HepG2 (cell line): ENCODE measurements around the gene C9orf40. TPM values are rescaled to one million over a fixed set of nuclear protein-coding genes. Genes with fewer than 3 reads are reported as not detected.
A peak's percentile ranks its signal among the peaks of the same experiment; 100 is the strongest.

Experiments
- ATRX ChIP-seq: sonication (generic); formaldehyde crosslinking; IDR thresholded peaks from 2 replicates; pipeline ENCODE4 v1.4.0; 2020; ENCODE audit warnings: missing genetic modification reagents, borderline replicate concordance
- CCDC6 ChIP-seq: sonication (generic); formaldehyde crosslinking; IDR thresholded peaks from 2 replicates; pipeline ENCODE4 v1.8.1; 2022; ENCODE audit warnings: mild to moderate bottlenecking, missing genetic modification reagents, moderate library complexity
- ELF3 ChIP-seq: IDR thresholded peaks from 2 replicates; pipeline ENCODE4 v1.6.1; 2016; ENCODE audit warnings: missing genetic modification reagents, missing compliant biosample characterization
- FOSL1 ChIP-seq: sonication (generic); formaldehyde crosslinking; IDR thresholded peaks from 2 replicates; pipeline ENCODE4 v1.9.0; 2021; ENCODE audit warnings: missing genetic modification reagents, borderline replicate concordance
- FOXM1 ChIP-seq: sonication (generic); formaldehyde crosslinking; IDR thresholded peaks from 2 replicates; pipeline ENCODE4 v1.5.0; 2020; ENCODE audit warnings: missing genetic modification reagents
- KLF16 ChIP-seq, 2 experiments: sonication (generic) in 1 of 2; formaldehyde crosslinking in 1 of 2; IDR thresholded peaks; 2 replicates each; pipeline versions ENCODE4 v1.6.1 to v1.8.0; 2016 to 2023; ENCODE audit warnings: missing genetic modification reagents in 2 of 2, missing compliant biosample characterization in 1 of 2
- PAXIP1 ChIP-seq: sonication (generic); formaldehyde crosslinking; conservative IDR thresholded peaks from 2 replicates; pipeline ENCODE4 v1.4.0; 2020; ENCODE audit warnings: mild to moderate bottlenecking, missing genetic modification reagents, moderate library complexity
- PHB2 ChIP-seq: fragments of 450-650 bp; IDR thresholded peaks from 2 replicates; pipeline ENCODE4 v1.6.1; 2018; ENCODE audit not compliant: partially characterized antibody
- REPIN1 ChIP-seq: sonication (generic); formaldehyde crosslinking; IDR thresholded peaks from 2 replicates; pipeline ENCODE4 v1.8.0; 2022; ENCODE audit warnings: missing genetic modification reagents, low read depth, mild to moderate bottlenecking, borderline replicate concordance
- ZNF224 ChIP-seq: sonication (generic); formaldehyde crosslinking; IDR thresholded peaks from 2 replicates; pipeline ENCODE4 v1.5.0; 2020; ENCODE audit warnings: mild to moderate bottlenecking, missing genetic modification reagents
- ZNF260 ChIP-seq: sonication (generic); formaldehyde crosslinking; IDR thresholded peaks from 2 replicates; pipeline ENCODE4 v1.4.0; 2020; ENCODE audit warnings: missing genetic modification reagents, low read depth, mild to moderate bottlenecking, borderline replicate concordance
- ZNF3 ChIP-seq: IDR thresholded peaks from 2 replicates; pipeline ENCODE4 v1.7.0; 2017; ENCODE audit warnings: inconsistent platforms
- ZNF432 ChIP-seq: sonication (generic); formaldehyde crosslinking; IDR thresholded peaks from 2 replicates; pipeline ENCODE4 v1.5.0; 2020; ENCODE audit warnings: missing genetic modification reagents, mild to moderate bottlenecking, borderline replicate concordance
- ZNF501 ChIP-seq: sonication (generic); formaldehyde crosslinking; IDR thresholded peaks from 2 replicates; pipeline ENCODE4 v1.5.1; 2020; ENCODE audit warnings: mild to moderate bottlenecking, moderate library complexity, missing genetic modification reagents
- ZNF713 ChIP-seq: sonication (generic); formaldehyde crosslinking; IDR thresholded peaks from 2 replicates; pipeline ENCODE4 v1.4.0; 2020; ENCODE audit warnings: mild to moderate bottlenecking, missing genetic modification reagents
- ZNF737 ChIP-seq: sonication (generic); formaldehyde crosslinking; IDR thresholded peaks from 2 replicates; pipeline ENCODE4 v1.5.0; 2020; ENCODE audit warnings: missing genetic modification reagents, mild to moderate bottlenecking, borderline replicate concordance
- polyA plus RNA-seq, 8 experiments: library from polyadenylated mRNA; depleted of rRNA in 3 of 8; stranded (reverse) in 7 of 8; unstranded in 1 of 8; fragments of >200 nt; fragmentation: Illumina TruSeq in 4 of 8; extraction: Trizol in 4 of 8; gene quantifications; 2 replicates each; pipeline versions ENCODE4 v1.2.1 to v1.2.3, GENCODE V29; 2011 to 2016; ENCODE audit warnings: low read depth in 4 of 8, missing spikeins in 1 of 8, mixed read lengths in 1 of 8; ENCODE audit not compliant: insufficient read depth in 1 of 8
- total RNA-seq, 5 experiments: library from RNA; depleted of rRNA; stranded (reverse); fragments of >200 nt; fragmentation: Illumina TruSeq; extraction: Trizol; gene quantifications; 2 replicates each; pipeline ENCODE4 v1.2.3, GENCODE V29; 2016; ENCODE audit warnings: low read depth in 1 of 5
- TF ChIP-seq, protein P1 (sequence below): sonication (generic); formaldehyde crosslinking; IDR thresholded peaks from 2 replicates; pipeline ENCODE4 v1.8.1; 2023; ENCODE audit warnings: missing genetic modification reagents, mild to moderate bottlenecking, borderline replicate concordance
- TF ChIP-seq, protein P2 (sequence below): IDR thresholded peaks from 2 replicates; pipeline ENCODE4 v1.6.1; 2016; ENCODE audit warnings: missing genetic modification reagents, missing compliant biosample characterization
- TF ChIP-seq, protein P3 (sequence below): IDR thresholded peaks from 2 replicates; pipeline ENCODE4 v1.6.1; 2012; ENCODE audit warnings: low read depth, low read length, improper control_type of control experiment
- TF ChIP-seq, protein P4 (sequence below): sonication (generic); formaldehyde crosslinking; conservative IDR thresholded peaks from 2 replicates; pipeline ENCODE4 v1.4.0; 2020; ENCODE audit warnings: missing genetic modification reagents

C9orf40 gene
- total and polyA plus RNA-seq, 2 of the 13 experiments (the other 11 are each of a cell fraction or from before 2014, with no cell fraction given): 3.0 to 13.5 TPM

DNA sequence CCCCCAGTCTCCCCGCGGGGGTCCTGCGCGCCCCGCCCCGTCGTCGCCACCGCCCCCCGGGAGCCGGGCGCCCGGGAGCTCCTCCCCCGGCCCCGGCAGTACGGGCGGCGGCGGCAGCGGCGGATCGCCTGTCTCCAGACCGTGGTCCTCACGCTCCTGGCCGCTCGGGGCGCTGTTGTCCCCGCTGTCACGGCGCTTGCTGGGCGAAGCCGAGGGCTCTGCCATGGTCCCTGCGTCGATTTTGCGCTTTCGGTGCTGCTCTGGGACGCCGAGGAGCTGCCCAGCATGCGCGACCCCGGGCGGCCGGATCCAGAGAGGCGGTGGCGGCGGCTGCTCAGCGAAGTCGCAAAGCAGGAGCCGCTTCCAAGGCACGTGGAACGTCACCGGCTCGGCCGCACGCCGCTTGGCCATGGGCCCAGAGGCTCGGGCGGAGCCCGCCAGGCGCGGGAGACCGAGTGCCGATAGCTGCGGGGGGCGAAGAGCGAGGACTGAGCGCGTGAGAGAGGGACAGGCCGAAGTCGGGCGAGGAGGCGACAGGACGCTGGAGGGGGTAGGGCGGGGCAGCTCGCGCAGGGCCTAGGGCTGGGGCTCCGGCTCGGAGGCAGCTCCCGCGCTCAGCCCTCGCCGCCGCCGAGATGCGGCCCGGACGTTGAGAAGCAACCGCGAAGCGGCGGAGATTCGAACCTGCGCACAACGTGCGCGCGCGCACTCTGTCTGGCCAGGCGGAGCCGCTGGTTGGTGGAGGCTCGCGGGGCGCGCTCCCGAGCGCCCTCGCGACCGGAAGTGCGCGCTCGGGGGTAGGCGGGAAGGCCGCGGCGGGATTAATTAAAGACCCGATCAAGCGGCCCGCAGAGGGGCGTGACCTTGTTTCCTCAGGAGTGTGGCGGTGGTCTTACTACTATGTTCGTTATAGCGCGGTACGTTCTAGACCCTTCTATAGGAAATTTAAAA lies at the start of gene C9orf40 (continued):
- TF ChIP-seq PAXIP1 (CRISPR knock-in tag): peak; percentile 41; the same call in 1 of the 2 replicates
- TF ChIP-seq ZNF737: peak; percentile 85
- peak; percentile 96 for TF ChIP-seq ZNF224 (CRISPR knock-in tag)
- TF ChIP-seq, protein P1, sequence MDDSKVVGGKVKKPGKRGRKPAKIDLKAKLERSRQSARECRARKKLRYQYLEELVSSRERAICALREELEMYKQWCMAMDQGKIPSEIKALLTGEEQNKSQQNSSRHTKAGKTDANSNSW (CRISPR knock-in tag): 0 out of 2 replicates have a peak, but pooled peaks have one; percentile 81
- TF ChIP-seq FOXM1 (CRISPR knock-in tag): no peak
- TF ChIP-seq ATRX (CRISPR knock-in tag): no peak
- TF ChIP-seq, protein P2, sequence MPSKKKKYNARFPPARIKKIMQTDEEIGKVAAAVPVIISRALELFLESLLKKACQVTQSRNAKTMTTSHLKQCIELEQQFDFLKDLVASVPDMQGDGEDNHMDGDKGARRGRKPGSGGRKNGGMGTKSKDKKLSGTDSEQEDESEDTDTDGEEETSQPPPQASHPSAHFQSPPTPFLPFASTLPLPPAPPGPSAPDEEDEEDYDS (CRISPR knock-in tag): no peak
- no peak for TF ChIP-seq ZNF713 (CRISPR knock-in tag)
- no peak for TF ChIP-seq PHB2
- no peak; the same call in 1 of the 2 replicates for TF ChIP-seq CCDC6 (CRISPR knock-in tag)
- no peak for TF ChIP-seq ZNF3
- no peak for TF ChIP-seq ZNF260 (CRISPR knock-in tag)
- peak; percentile 90 for TF ChIP-seq ZNF501 (CRISPR knock-in tag)
- TF ChIP-seq, protein P3, sequence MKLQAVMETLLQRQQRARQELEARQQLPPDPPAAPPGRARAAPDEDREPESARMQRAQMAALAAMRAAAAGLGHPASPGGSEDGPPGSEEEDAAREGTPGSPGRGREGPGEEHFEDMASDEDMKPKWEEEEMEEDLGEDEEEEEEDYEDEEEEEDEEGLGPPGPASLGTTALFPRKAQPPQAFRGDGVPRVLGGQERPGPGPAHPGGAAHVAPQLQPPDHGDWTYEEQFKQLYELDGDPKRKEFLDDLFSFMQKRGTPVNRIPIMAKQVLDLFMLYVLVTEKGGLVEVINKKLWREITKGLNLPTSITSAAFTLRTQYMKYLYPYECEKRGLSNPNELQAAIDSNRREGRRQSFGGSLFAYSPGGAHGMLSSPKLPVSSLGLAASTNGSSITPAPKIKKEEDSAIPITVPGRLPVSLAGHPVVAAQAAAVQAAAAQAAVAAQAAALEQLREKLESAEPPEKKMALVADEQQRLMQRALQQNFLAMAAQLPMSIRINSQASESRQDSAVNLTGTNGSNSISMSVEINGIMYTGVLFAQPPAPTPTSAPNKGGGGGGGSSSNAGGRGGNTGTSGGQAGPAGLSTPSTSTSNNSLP: no peak
- TF ChIP-seq ZNF432 (CRISPR knock-in tag): no peak; the same call in 1 of the 2 replicates
- TF ChIP-seq, protein P4, sequence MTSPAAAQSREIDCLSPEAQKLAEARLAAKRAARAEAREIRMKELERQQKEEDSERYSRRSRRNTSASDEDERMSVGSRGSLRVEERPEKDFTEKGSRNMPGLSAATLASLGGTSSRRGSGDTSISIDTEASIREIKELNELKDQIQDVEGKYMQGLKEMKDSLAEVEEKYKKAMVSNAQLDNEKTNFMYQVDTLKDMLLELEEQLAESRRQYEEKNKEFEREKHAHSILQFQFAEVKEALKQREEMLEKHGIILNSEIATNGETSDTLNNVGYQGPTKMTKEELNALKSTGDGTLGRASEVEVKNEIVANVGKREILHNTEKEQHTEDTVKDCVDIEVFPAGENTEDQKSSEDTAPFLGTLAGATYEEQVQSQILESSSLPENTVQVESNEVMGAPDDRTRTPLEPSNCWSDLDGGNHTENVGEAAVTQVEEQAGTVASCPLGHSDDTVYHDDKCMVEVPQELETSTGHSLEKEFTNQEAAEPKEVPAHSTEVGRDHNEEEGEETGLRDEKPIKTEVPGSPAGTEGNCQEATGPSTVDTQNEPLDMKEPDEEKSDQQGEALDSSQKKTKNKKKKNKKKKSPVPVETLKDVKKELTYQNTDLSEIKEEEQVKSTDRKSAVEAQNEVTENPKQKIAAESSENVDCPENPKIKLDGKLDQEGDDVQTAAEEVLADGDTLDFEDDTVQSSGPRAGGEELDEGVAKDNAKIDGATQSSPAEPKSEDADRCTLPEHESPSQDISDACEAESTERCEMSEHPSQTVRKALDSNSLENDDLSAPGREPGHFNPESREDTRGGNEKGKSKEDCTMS (CRISPR knock-in tag): 0 out of 2 replicates have a peak, but pooled peaks have one; percentile 20
- TF ChIP-seq REPIN1 (CRISPR knock-in tag): no peak; the same call in none of the 2 replicates
- peak; percentile 12; the same call in 1 of the 2 replicates for TF ChIP-seq ELF3 (CRISPR knock-in tag)
- TF ChIP-seq FOSL1: no peak; the same call in 1 of the 2 replicates
- TF ChIP-seq KLF16 (CRISPR knock-in tag; IDR thresholded peaks at IDR 0.05): peak; percentile 47 to 77; a peak in 3 of 4 replicates
